Measurements from ENCODE around the gene MTHFD2.
"Not testable (repeated sequence)": the region's sequence is repeated elsewhere in the genome, so short reads cannot be mapped to it uniquely, and the experiment has no call there.

Gene MTHFD2

GRCh38 chr2:74181739-74182138 lies 16.7 kb upstream of the MTHFD2 start:
- no peak for DNase-seq (ENCODE audit: low read depth)
- H3K4me3 ChIP-seq (replicated peaks; ENCODE audit: low read depth, low read length), result no peak overlapping the region
- no peak for TF ChIP-seq CTCF (IDR thresholded peaks at IDR 0.05; ENCODE audit: low read length, missing control alignments)

GRCh38 chr2:74183878-74184277 lies 14.5 kb upstream of the MTHFD2 start:
- TF ChIP-seq CTCF (IDR thresholded peaks at IDR 0.05; ENCODE audit: low read length, missing control alignments), result no peak
- no peak overlapping the region for H3K4me3 ChIP-seq (replicated peaks; ENCODE audit: low read depth, low read length)
- no peak for DNase-seq (ENCODE audit: low read depth)

- no peak for TF ChIP-seq CTCF (IDR thresholded peaks at IDR 0.05; ENCODE audit: low read length, missing control alignments)
- H3K4me3 ChIP-seq (replicated peaks; ENCODE audit: low read depth, low read length), result no peak overlapping the region
- DNase-seq (ENCODE audit: low read depth), result no peak
Observed at GRCh38 chr2:74186038-74186437, 12.4 kb upstream of the MTHFD2 start.

GRCh38 chr2:74186706-74187105 lies 11.7 kb upstream of the MTHFD2 start:
- not testable (repeated sequence) for H3K4me3 ChIP-seq (replicated peaks; ENCODE audit: low read depth, low read length); DNase-seq (ENCODE audit: low read depth)

- no peak overlapping the region for H3K4me3 ChIP-seq (replicated peaks; ENCODE audit: low read depth, low read length)
- no peak for TF ChIP-seq CTCF (IDR thresholded peaks at IDR 0.05; ENCODE audit: low read length, missing control alignments)
- peak; percentile 59 for DNase-seq (ENCODE audit: low read depth)
Observed at GRCh38 chr2:74188018-74188601, 10.3 kb upstream of the MTHFD2 start.

GRCh38 chr2:74188696-74189095 lies 9.7 kb upstream of the MTHFD2 start:
- DNase-seq (ENCODE audit: low read depth), result no peak
- no peak for TF ChIP-seq CTCF (IDR thresholded peaks at IDR 0.05; ENCODE audit: low read length, missing control alignments)
- H3K4me3 ChIP-seq (replicated peaks; ENCODE audit: low read depth, low read length), result no peak overlapping the region

GRCh38 chr2:74191596-74192380 lies 6.6 kb upstream of the MTHFD2 start:
- no peak for DNase-seq (ENCODE audit: low read depth)
- no peak overlapping the region for H3K4me3 ChIP-seq (replicated peaks; ENCODE audit: low read depth, low read length)
- no peak for TF ChIP-seq CTCF (IDR thresholded peaks at IDR 0.05; ENCODE audit: low read length, missing control alignments)

Measured in fibroblast of pulmonary artery (primary cell).